Left ventricle myocardium superior (tissue), 1 donor: ENCODE results near the gene DNASE2. TPM values are rescaled to one million over a fixed set of nuclear protein-coding genes. Genes with fewer than 3 reads are reported as not detected.
A peak's percentile ranks its signal among the peaks of the same experiment; 100 is the strongest.

Experiments
- ATAC-seq: fragments of 200-7000 bp; cut with Tn5 transposase; one replicate; pipeline ENCODE4 v1.9.1; 2020; ENCODE audit warnings: mild to moderate bottlenecking, moderate library complexity
- DNase-seq: peaks from one replicate; pipeline ENCODE4 v3.0.0-alpha.2; 2020
- intact Hi-C: fragments of 100-400 bp; cut with micrococcal nuclease; formaldehyde crosslinking; loops from one replicate; pipeline ENCODE4 v1.11.0; 2022
- microRNA-seq: library from miRNA; unstranded; fragments of <30 nt; microRNA quantifications from one replicate; pipeline ENCODE4 v1.2.0, GENCODE V29; 2020; ENCODE audit warnings: borderline number of aligned reads
- total RNA-seq: library from RNA; stranded (reverse); fragmentation: NEBNext Ultra II Directional; extraction: Animal tissue kit (Norgen Biotek cat#: 25700); gene quantifications from one replicate; pipeline ENCODE4 v1.2.1, GENCODE V29; 2021
- donor health status: DM: no; HTN: yes; CAD: no; lungs with severe emphysema.

DNASE2 gene
- total RNA-seq, 1 donor from 2014 or later = 19.2 TPM

DNA sequence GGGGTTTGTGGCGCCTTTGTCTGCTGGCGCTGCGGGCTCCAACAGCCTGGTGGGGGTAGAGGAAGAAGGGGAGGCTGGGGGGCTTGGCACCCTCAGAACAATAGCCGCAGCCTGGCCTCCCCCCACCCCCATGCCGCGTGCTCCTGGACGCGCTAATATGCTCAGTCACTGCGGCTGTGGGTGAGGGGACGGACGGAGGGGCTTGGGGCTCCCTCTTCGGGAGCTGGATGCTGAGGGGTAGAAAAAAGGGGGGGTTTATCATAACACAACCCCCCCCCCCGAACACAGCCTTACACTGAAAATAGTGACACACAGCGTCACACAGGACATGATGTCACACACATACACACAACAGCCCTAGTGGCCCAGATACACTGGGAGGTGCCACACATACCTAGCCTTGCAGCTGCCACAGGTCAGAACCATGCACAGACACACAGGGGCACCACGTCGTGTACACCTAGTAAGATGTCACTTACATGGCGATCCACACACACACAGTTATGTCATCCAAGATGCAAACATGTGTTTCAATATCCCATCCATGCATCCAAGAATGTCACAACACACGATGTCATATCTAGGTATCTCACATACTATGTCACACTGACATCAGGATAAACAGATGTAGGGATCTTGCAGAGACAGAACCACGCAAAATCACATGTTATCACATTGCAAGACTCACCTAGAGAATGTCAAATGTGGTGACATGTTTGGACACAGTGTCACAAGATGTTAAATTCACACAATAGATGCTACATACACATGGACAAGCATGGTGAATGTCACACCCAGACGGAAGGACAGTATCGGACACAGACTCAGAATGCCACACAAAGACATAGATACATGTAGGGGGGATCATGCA lies 42.1 kb downstream of the DNASE2 start:
- no peak for ATAC-seq
- DNase-seq = no peak
- intact Hi-C loops = no loop called here

DNA sequence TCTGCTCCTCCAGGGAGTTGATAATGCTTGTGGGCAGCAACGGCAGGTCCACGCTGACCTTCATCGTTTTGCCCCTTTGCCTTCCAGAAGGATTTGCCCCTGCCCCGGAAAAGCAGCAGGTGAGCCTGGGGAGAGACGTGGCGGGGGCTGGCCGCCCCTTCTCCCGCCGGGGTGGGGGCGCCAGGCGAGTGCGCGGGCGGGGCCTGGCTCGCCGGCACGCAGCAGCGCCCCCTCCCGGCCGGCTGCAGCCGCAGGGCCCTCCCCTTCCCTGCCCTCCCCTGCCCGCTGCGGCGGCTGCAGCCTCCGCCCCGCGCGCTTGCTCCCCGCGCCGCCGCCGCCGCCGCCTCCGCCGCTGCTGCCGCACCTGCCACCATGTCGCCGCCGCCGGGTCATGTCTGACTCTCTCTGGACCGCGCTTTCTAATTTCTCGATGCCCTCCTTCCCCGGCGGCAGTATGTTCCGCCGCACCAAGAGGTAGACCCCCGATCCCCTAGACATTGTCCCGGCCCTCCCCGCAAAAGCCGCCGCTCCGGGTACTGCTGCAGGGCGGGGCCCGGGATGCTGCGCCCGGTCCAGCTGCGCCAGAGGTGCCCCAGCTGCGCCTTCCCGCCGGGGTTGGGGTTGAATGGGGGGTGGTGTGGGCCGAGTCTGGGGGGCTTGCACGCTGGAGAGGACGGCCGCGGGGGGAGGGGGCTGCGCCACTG lies 42.9 kb downstream of the DNASE2 start, which contains the start of gene MAST1:
MAST1 (plus strand) TSS at position 334 of the 704 bp plus-strand sequence; CDS start at position 392, 58 bp downstream.
- intact Hi-C loops = no loop called here
- DNase-seq (peak; percentile 60), ATAC-seq (peak; percentile 74)

DNA sequence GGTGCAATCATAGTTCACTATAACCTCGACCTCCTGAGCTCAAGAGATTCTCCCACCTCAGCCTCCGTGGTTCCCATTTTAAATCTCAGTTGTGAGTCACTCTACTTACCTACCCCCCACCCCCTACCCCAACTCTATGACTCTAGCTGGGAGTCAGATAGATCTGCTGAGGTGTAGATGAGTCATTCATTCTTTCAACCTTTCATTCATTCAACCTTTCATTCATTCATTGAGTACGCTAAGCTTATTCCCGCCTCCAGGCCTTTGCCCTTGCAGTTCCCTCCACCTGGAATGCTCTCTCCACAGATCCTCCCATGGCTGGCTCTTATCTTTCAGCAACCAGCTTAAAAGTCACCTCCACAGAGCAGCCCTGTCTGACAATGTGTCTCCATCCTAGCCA lies 44.0 kb downstream of the DNASE2 start:
- ATAC-seq (no peak), DNase-seq (no peak)
- intact Hi-C loops = no loop called here

DNA sequence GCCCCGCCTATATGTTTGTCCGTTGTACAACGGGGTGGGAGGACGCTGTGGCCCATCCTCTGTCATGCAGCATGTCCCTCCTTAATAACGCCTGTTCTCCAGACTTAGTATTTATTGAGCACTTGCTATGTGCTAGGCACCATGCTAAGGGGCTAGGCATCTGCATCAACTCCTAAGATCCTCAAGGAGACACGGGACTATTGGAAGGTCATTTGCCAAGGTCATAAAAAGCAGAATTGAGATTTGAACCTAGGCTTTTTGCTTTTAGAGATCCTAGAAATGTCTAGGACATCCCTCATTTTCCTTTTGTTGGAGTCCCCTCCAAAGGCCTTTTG lies 44.8 kb downstream of the DNASE2 start:
- DNase-seq = no peak
- intact Hi-C loops = no loop called here
- no peak for ATAC-seq

DNA sequence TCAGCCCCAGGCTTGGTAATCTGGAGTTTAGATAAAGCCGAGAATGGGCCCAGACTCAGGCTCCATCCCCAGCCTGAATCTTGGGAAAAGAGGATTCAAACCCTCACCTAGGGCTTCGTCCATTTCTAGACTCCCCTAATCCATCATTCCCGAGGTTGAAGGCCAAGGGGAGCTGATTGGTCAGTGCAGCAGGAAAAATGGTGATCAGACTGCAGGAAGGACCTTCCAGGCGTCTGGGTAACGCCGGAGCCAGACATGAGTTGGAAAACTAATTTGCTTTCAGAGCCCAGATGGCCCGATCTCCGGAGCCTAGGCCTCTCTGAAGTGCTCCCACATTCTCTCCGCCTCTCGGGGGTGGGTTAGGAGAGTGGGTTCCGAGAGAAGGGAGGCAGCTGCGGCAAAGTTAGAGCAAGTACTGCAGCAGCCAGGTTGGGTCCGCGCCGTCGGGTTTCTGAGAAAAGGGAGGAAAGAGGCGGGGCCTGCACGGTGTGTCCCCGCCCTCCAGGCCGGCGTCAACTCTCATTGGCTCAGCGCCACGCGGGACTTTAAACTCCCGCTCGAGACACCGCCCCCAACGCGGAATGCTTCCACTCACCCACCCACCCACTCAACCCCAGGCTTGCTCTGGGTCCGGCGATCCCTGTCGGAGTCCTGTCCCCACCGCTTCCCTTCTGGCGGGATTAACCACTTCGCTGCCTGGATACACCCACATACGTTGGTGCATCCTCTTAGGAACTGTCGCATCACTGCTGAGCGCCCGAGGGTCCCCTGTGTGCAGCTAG lies 46.1 kb downstream of the DNASE2 start:
- ATAC-seq (no peak), DNase-seq (no peak)
- intact Hi-C loops = no loop called here

DNA sequence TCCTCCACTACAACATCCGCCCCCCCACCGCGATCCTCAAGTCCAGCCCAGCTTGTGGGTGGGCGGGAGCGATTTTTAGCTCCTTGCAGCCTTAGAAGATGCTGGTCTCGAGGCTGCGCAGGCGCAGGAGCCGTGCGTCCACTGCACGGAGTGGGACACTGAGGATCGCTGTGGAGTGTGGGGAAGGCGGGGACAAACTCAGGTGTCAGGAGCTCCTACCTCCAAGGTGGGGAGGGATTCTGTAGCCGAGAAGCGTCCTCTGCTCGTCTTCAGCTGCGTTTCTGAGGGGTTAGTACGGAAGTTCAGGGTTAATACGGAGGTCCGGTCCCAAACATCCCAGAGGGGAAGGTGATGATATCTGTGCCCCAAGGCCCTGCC lies 46.7 kb downstream of the DNASE2 start, which contains the start of gene RTBDN:
RTBDN (minus strand) TSS at position 14 of the 378 bp plus-strand sequence. CDS start 4,600 bp downstream, outside the sequence.
- DNase-seq (no peak), ATAC-seq (no peak)
- intact Hi-C loops = no loop called here

- ATAC-seq (peak; percentile 43), DNase-seq (peak; percentile 35)
- intact Hi-C loops = no loop called here
These were observed 47.3 kb downstream of the DNASE2 start for GRCh38 chr19:12833738-12834565.

DNA sequence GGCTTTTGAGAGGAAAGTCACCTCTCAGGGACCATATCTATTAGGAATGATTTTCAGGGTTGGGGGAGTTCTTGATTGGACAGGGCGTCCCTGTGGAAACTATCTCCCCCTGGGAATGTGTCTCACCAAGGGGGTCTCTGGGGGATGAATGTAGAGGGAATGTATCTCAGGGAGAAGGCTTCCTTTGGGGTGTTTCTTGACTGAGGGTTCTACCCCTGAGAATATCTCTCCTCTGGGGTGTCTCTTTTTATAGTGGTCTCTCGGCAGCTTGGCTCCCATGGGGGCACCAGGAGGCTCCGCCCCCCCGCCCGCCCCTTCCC lies 47.9 kb downstream of the DNASE2 start:
- intact Hi-C loops = no loop called here
- DNase-seq (no peak), ATAC-seq (no peak)

GRCh38 chr19:12828494-12828893 lies 52.8 kb downstream of the DNASE2 start:
- intact Hi-C loops = no loop called here
- ATAC-seq = no peak
- DNase-seq = no peak

GRCh38 chr19:12825254-12826131 lies 55.8 kb downstream of the DNASE2 start:
- intact Hi-C loops = no loop called here
- DNase-seq (no peak), ATAC-seq (no peak)

Small RNA genes lying within 50 kb of the gene (microRNA-seq; reads per million reads assigned to microRNA genes)
- not detected for gene MIR5695
- not detected for gene MIR6794

Other genes starting within 250 kb of the DNASE2 start
- gene MAN2B1, start 214.7 kb downstream of the DNASE2 start, total RNA-seq = 32.5 TPM
- gene WDR83, start 214.6 kb downstream of the DNASE2 start, total RNA-seq = 8.7 TPM
- gene DHPS, start 199.6 kb downstream of the DNASE2 start, total RNA-seq = 60.2 TPM
- gene GNG14, start 193.5 kb downstream of the DNASE2 start, total RNA-seq = not detected
- gene FBXW9, start 184.8 kb downstream of the DNASE2 start, total RNA-seq = 1.7 TPM
- 36.0 TPM for gene TNPO2, start 157.5 kb downstream of the DNASE2 start, total RNA-seq
- 127 TPM for gene TRIR, start 146.8 kb downstream of the DNASE2 start, total RNA-seq
- 64.7 TPM for gene GET3, start 144.0 kb downstream of the DNASE2 start, total RNA-seq
- not detected for gene BEST2, start 129.7 kb downstream of the DNASE2 start, total RNA-seq
- gene HOOK2, start 105.9 kb downstream of the DNASE2 start, total RNA-seq = 44.9 TPM
- 24.2 TPM for gene JUNB, start 90.0 kb downstream of the DNASE2 start, total RNA-seq
- gene PRDX2, start 79.6 kb downstream of the DNASE2 start, total RNA-seq = 750 TPM
- 2.2 TPM for gene THSD8, start 79.4 kb downstream of the DNASE2 start, total RNA-seq
- 4.5 TPM for gene RNASEH2A, start 74.9 kb downstream of the DNASE2 start, total RNA-seq
- gene RTBDN, start 46.9 kb downstream of the DNASE2 start, total RNA-seq = not detected
- 0.12 TPM for gene MAST1, start 42.9 kb downstream of the DNASE2 start, total RNA-seq
- gene KLF1, start 5.8 kb upstream of the DNASE2 start, total RNA-seq = not detected
- 30.5 TPM for gene GCDH, start 9.7 kb upstream of the DNASE2 start, total RNA-seq
- not detected for gene SYCE2, start 37.8 kb upstream of the DNASE2 start, total RNA-seq
- 38.5 TPM for gene FARSA, start 52.3 kb upstream of the DNASE2 start, total RNA-seq
- gene CALR, start 57.2 kb upstream of the DNASE2 start, total RNA-seq = 422 TPM
- 188 TPM for gene RAD23A, start 64.4 kb upstream of the DNASE2 start, total RNA-seq
- 28.7 TPM for gene GADD45GIP1, start 75.8 kb upstream of the DNASE2 start, total RNA-seq
- 11.2 TPM for gene DAND5, start 88.1 kb upstream of the DNASE2 start, total RNA-seq
- gene NFIX, start 114.0 kb upstream of the DNASE2 start, total RNA-seq = 171 TPM
- 8.8 TPM for gene LYL1, start 221.4 kb upstream of the DNASE2 start, total RNA-seq
- gene TRMT1, start 235.3 kb upstream of the DNASE2 start, total RNA-seq = 22.4 TPM
- 50.0 TPM for gene NACC1, start 236.8 kb upstream of the DNASE2 start, total RNA-seq